Activated naive CD4-positive, alpha-beta T cell treated with anti-CD3 and anti-CD28 coated beads, Interleukin-2, amount 50 U/mL, for 72 hours (primary cell): ENCODE measurements around the gene TNNI3. TPM values are rescaled to one million over a fixed set of nuclear protein-coding genes. Genes with fewer than 3 reads are reported as not detected.

Experiments used
- ATAC-seq, 2 donors: fragments of 150-1000 bp; cut with Tn5 transposase; 2 replicates each; pipeline ENCODE4 v1.10.0; 2021; ENCODE audit warnings: mild to moderate bottlenecking in 2 of 2, moderate library complexity in 2 of 2
- DNase-seq, 2 donors: peaks; one replicate each; pipeline ENCODE4 v3.0.0; 2021 to 2022; ENCODE audit warnings: low spot score in 2 of 2
- H3K27ac Mint-ChIP-seq, 2 donors: one replicate each; pipeline ENCODE4 v1.8.0; 2022; ENCODE audit warnings: mild to moderate bottlenecking in 2 of 2, mixed read lengths in 2 of 2
- H3K36me3 Mint-ChIP-seq, 2 donors: one replicate each; pipeline ENCODE4 v1.8.0; 2022; ENCODE audit warnings: mixed read lengths in 2 of 2
- H3K9me3 Mint-ChIP-seq, 2 donors: one replicate each; pipeline ENCODE4 v1.8.0; 2022; ENCODE audit warnings: mixed read lengths in 2 of 2
- total RNA-seq, 2 donors: library from RNA; stranded (reverse); gene quantifications; one replicate each; pipeline ENCODE4 v1.2.3, GENCODE V29; 2022

TNNI3 gene
- total RNA-seq, 2 donors from 2014 or later: not detected

GRCh38 chr19:55133639-55134444 lies 23.7 kb downstream of the TNNI3 start:
- ATAC-seq: no peak
- Mint-ChIP-seq H3K9me3 (no peaks in the 10 kb centered on the region), H3K27ac (no peak overlapping the region), H3K36me3 (no peaks in the 10 kb centered on the region)
- no peak for DNase-seq

GRCh38 chr19:55132453-55133129 lies 24.9 kb downstream of the TNNI3 start:
- Mint-ChIP-seq H3K36me3 (no peaks in the 10 kb centered on the region), H3K27ac (no peak overlapping the region), H3K9me3 (no peaks in the 10 kb centered on the region)
- ATAC-seq: no peak
- no peak for DNase-seq

GRCh38 chr19:55131421-55131820 lies 26.1 kb downstream of the TNNI3 start:
- no peaks in the 10 kb centered on the region for H3K9me3 Mint-ChIP-seq
- no peaks in the 10 kb centered on the region for H3K36me3 Mint-ChIP-seq
- H3K27ac Mint-ChIP-seq: no peak overlapping the region
- ATAC-seq (no peak), DNase-seq (no peak)

- Mint-ChIP-seq H3K36me3 (peaks cover 25% of the 10 kb centered on the region in 2 donors), H3K9me3 (no peaks in the 10 kb centered on the region), H3K27ac (no peak overlapping the region)
- ATAC-seq (no peak), DNase-seq (no peak)
Observed at GRCh38 chr19:55119053-55119452, 38.5 kb downstream of the TNNI3 start.

- peak overlapping the region; percentile 92 to 98 for H3K27ac Mint-ChIP-seq
- no peak for DNase-seq
- no peaks in the 10 kb centered on the region for H3K9me3 Mint-ChIP-seq
- peaks cover 25% of the 10 kb centered on the region in 2 donors for H3K36me3 Mint-ChIP-seq
- no peak for ATAC-seq
Observed at GRCh38 chr19:55118401-55118991, 39.0 kb downstream of the TNNI3 start.

GRCh38 chr19:55117663-55118391 lies 39.7 kb downstream of the TNNI3 start:
- Mint-ChIP-seq H3K9me3 (no peaks in the 10 kb centered on the region), H3K36me3 (peaks cover 25% of the 10 kb centered on the region in 2 donors), H3K27ac (peak overlapping the region; percentile 92 to 98)
- ATAC-seq (peak; percentile 94 to 97), DNase-seq (peak; percentile 93 to 94)

- Mint-ChIP-seq H3K9me3 (no peaks in the 10 kb centered on the region), H3K36me3 (peaks cover 25% of the 10 kb centered on the region in 2 donors), H3K27ac (peak within 1 kb of the TSS; percentile 92 to 98)
- ATAC-seq (peak; percentile 17 to 30), DNase-seq (no peak)
Observed at GRCh38 chr19:55116859-55117662, 40.5 kb downstream of the TNNI3 start, which contains the start of gene PPP1R12C. Gene PPP1R12C, minus strand, starts transcription at chr19:55117637. Its CDS starts 94 bp downstream, at chr19:55117543.

- Mint-ChIP-seq H3K36me3 (peaks cover 25% of the 10 kb centered on the region in 2 donors), H3K27ac (peak overlapping the region; percentile 92), H3K9me3 (no peaks in the 10 kb centered on the region)
- DNase-seq: peak in 1 of 2 donors; percentile 53
- ATAC-seq: peak; percentile 45 to 63
Observed at GRCh38 chr19:55116232-55116858, 41.2 kb downstream of the TNNI3 start.

- DNase-seq (no peak), ATAC-seq (no peak)
- H3K27ac Mint-ChIP-seq: peak overlapping the region; percentile 92
- no peaks in the 10 kb centered on the region for H3K9me3 Mint-ChIP-seq
- peaks cover 25% of the 10 kb centered on the region in 2 donors for H3K36me3 Mint-ChIP-seq
Observed at GRCh38 chr19:55115446-55116065, 42.0 kb downstream of the TNNI3 start.

- Mint-ChIP-seq H3K36me3 (peaks cover 25 to 29% of the 10 kb centered on the region in 2 donors), H3K9me3 (no peaks in the 10 kb centered on the region), H3K27ac (peak overlapping the region in 1 of 2 donors; percentile 72)
- DNase-seq: no peak
- ATAC-seq: no peak
Observed at GRCh38 chr19:55114566-55115145, 42.9 kb downstream of the TNNI3 start.

GRCh38 chr19:55113570-55114039 lies 43.9 kb downstream of the TNNI3 start:
- ATAC-seq: no peak
- Mint-ChIP-seq H3K27ac (no peak overlapping the region), H3K36me3 (peaks cover 25 to 30% of the 10 kb centered on the region in 2 donors), H3K9me3 (no peaks in the 10 kb centered on the region)
- DNase-seq: no peak

GRCh38 chr19:55112777-55113569 lies 44.6 kb downstream of the TNNI3 start:
- no peaks in the 10 kb centered on the region for H3K9me3 Mint-ChIP-seq
- H3K36me3 Mint-ChIP-seq: peaks cover 21 to 29% of the 10 kb centered on the region in 2 donors
- no peak overlapping the region for H3K27ac Mint-ChIP-seq
- DNase-seq (no peak), ATAC-seq (no peak)

GRCh38 chr19:55112246-55112776 lies 45.2 kb downstream of the TNNI3 start:
- Mint-ChIP-seq H3K36me3 (peaks cover 15 to 24% of the 10 kb centered on the region in 2 donors), H3K9me3 (no peaks in the 10 kb centered on the region), H3K27ac (no peak overlapping the region)
- no peak for ATAC-seq
- DNase-seq: no peak
